IMR-90 (cell line): Measurements from ENCODE around the gene FGGY. TPM values are rescaled to one million over a fixed set of nuclear protein-coding genes. Genes with fewer than 3 reads are reported as not detected.

Experiments
- ATAC-seq: fragments of 200-7000 bp; cut with Tn5 transposase; 2 replicates; pipeline ENCODE4 v1.9.1; 2020; ENCODE audit warnings: low read depth, mild to moderate bottlenecking, moderate library complexity
- BruUV-seq: library from RNA; stranded (reverse); fragments of 400-500 nt; replicated peaks from 2 replicates; lab custom pipeline; 2021; lab: Mats Ljungman, UMichigan
- CTCF ChIA-PET: fragments of 300-600 bp; formaldehyde crosslinking; extraction: SDS; loops from one replicate; lab custom pipeline; 2021; ENCODE audit warnings: antibody characterized with exemption; lab: Yijun Ruan, JAX
- POLR2A ChIA-PET: fragments of 300-600 bp; sonication (Branson Sonifier 250); formaldehyde crosslinking; loops from one replicate; lab custom pipeline; 2022; ENCODE audit warnings: antibody characterized with exemption; ENCODE audit not compliant: unreplicated experiment; lab: Charles Lee
- DNase-seq: peaks from one replicate; pipeline ENCODE4 v3.0.0; 2013
- H2AFZ ChIP-seq: replicated peaks from 2 replicates; pipeline ENCODE3; 2013; ENCODE audit warnings: low read length, mild to moderate bottlenecking; ENCODE audit not compliant: poor library complexity
- H2AK5ac ChIP-seq: 2 replicates; pipeline ENCODE4 v1.6.1; 2013; ENCODE audit warnings: low read depth, low read length, inconsistent platforms
- H2AK9ac ChIP-seq: replicated peaks from 2 replicates; pipeline ENCODE3; 2013; ENCODE audit warnings: mild to moderate bottlenecking, low read depth, low read length, moderate library complexity; ENCODE audit not compliant: poor library complexity
- H2BK120ac ChIP-seq: 2 replicates; pipeline ENCODE4 v1.6.1; 2013; ENCODE audit warnings: low read depth, low read length, inconsistent platforms
- H2BK15ac ChIP-seq: 3 replicates; pipeline ENCODE4 v1.6.1; 2013; ENCODE audit warnings: low read depth, low read length, inconsistent platforms
- H2BK20ac ChIP-seq: 2 replicates; pipeline ENCODE4 v1.6.1; 2013; ENCODE audit warnings: low read depth, mild to moderate bottlenecking, inconsistent platforms, low read length, moderate library complexity
- H2BK5ac ChIP-seq: 2 replicates; pipeline ENCODE4 v1.6.1; 2013; ENCODE audit warnings: mild to moderate bottlenecking, low read depth, low read length, inconsistent platforms; ENCODE audit not compliant: poor library complexity, severe bottlenecking
- H3K14ac ChIP-seq: replicated peaks from 2 replicates; pipeline ENCODE4 v1.6.1; 2013; ENCODE audit warnings: low read depth, low read length, inconsistent platforms
- H3K18ac ChIP-seq: 2 replicates; pipeline ENCODE4 v1.6.1; 2013; ENCODE audit warnings: low read depth, low read length, control low read depth
- H3K23ac ChIP-seq: 2 replicates; pipeline ENCODE4 v1.6.1; 2013; ENCODE audit warnings: low read depth, low read length, inconsistent platforms
- H3K27ac ChIP-seq: 2 replicates; pipeline ENCODE4 v1.5.1; 2013; ENCODE audit warnings: mild to moderate bottlenecking, control low read depth, low read length; ENCODE audit not compliant: insufficient read depth
- H3K27me3 ChIP-seq: 2 replicates; pipeline ENCODE4 v1.6.1; 2013; ENCODE audit warnings: low read length; ENCODE audit not compliant: control insufficient read depth, insufficient read depth
- H3K36me3 ChIP-seq: 2 replicates; pipeline ENCODE4 v1.6.1; 2013; ENCODE audit warnings: low read length, mixed read lengths; ENCODE audit not compliant: control insufficient read depth, insufficient read depth
- H3K4ac ChIP-seq: 2 replicates; pipeline ENCODE4 v1.6.1; 2013; ENCODE audit warnings: low read depth, low read length, inconsistent platforms
- H3K4me1 ChIP-seq: 2 replicates; pipeline ENCODE4 v1.6.1; 2013; ENCODE audit warnings: low read length, mixed read lengths; ENCODE audit not compliant: control insufficient read depth, insufficient read depth
- H3K4me2 ChIP-seq: 2 replicates; pipeline ENCODE4 v1.6.1; 2013; ENCODE audit warnings: low read depth, mild to moderate bottlenecking, control low read depth, low read length, moderate library complexity
- H3K4me3 ChIP-seq: 2 replicates; pipeline ENCODE4 v1.5.1; 2013; ENCODE audit warnings: low read depth, mild to moderate bottlenecking, control low read depth, low read length, moderate library complexity; ENCODE audit not compliant: insufficient read depth
- H3K56ac ChIP-seq: 2 replicates; pipeline ENCODE4 v1.6.1; 2013; ENCODE audit warnings: low read length, inconsistent platforms; ENCODE audit not compliant: insufficient read depth; ENCODE audit errors: extremely low read depth
- H3K79me1 ChIP-seq, 2 experiments: 2 replicates each; pipeline ENCODE4 v1.6.1; 2013; ENCODE audit warnings: low read length in 2 of 2, inconsistent platforms in 1 of 2, low read depth in 1 of 2
- H3K9ac ChIP-seq: 2 replicates; pipeline ENCODE4 v1.6.1; 2013; ENCODE audit warnings: low read depth, low read length, control low read depth
- H3K9me1 ChIP-seq: 2 replicates; pipeline ENCODE4 v1.6.1; 2013; ENCODE audit warnings: low read length, inconsistent platforms; ENCODE audit not compliant: insufficient read depth
- H3K9me3 ChIP-seq: 2 replicates; pipeline ENCODE4 v1.6.1; 2013; ENCODE audit warnings: low read length; ENCODE audit not compliant: control insufficient read depth, insufficient read depth
- H4K20me1 ChIP-seq: 2 replicates; pipeline ENCODE4 v1.6.1; 2013; ENCODE audit warnings: low read length, inconsistent platforms; ENCODE audit not compliant: insufficient read depth
- H4K5ac ChIP-seq: 2 replicates; pipeline ENCODE4 v1.6.1; 2013; ENCODE audit warnings: mild to moderate bottlenecking, low read depth, low read length, control low read depth
- H4K8ac ChIP-seq, 2 experiments: 2 replicates each; pipeline ENCODE4 v1.6.1; 2013; ENCODE audit warnings: low read depth in 2 of 2, low read length in 2 of 2, control low read depth in 1 of 2, inconsistent platforms in 1 of 2
- H4K91ac ChIP-seq: 2 replicates; pipeline ENCODE4 v1.6.1; 2013; ENCODE audit warnings: low read depth, low read length, inconsistent platforms; ENCODE audit not compliant: insufficient read depth
- BHLHE40 ChIP-seq: fragments of 150-350 bp; IDR thresholded peaks from 2 replicates; pipeline ENCODE4 v1.6.1; 2016; ENCODE audit warnings: mild to moderate bottlenecking, low read depth, low read length
- CTCF ChIP-seq: conservative IDR thresholded peaks from 2 replicates; pipeline ENCODE4 v1.5.1; 2012; ENCODE audit warnings: mild to moderate bottlenecking, low read depth, low read length, improper control_type of control experiment
- FOS ChIP-seq: fragments of 150-350 bp; IDR thresholded peaks from 2 replicates; pipeline ENCODE4 v1.6.1; 2016; ENCODE audit warnings: low read depth, low read length
- MAFK ChIP-seq: IDR thresholded peaks from 2 replicates; pipeline ENCODE4 v1.6.1; 2012; ENCODE audit warnings: low read depth, low read length, improper control_type of control experiment
- MXI1 ChIP-seq: IDR thresholded peaks from 2 replicates; pipeline ENCODE4 v1.6.1; 2012; ENCODE audit warnings: low read depth, mild to moderate bottlenecking, low read length, moderate library complexity, borderline replicate concordance
- NFE2L2 ChIP-seq: fragments of 150-350 bp; IDR thresholded peaks from 2 replicates; pipeline ENCODE4 v1.6.1; 2016; ENCODE audit warnings: low read depth, mild to moderate bottlenecking, low read length
- RAD21 ChIP-seq: IDR thresholded peaks from 2 replicates; pipeline ENCODE4 v1.6.1; 2012; ENCODE audit warnings: low read length, improper control_type of control experiment
- RCOR1 ChIP-seq: IDR thresholded peaks from 2 replicates; pipeline ENCODE4 v1.6.1; 2012; ENCODE audit warnings: mild to moderate bottlenecking, low read length, improper control_type of control experiment; ENCODE audit not compliant: insufficient replicate concordance
- RFX5 ChIP-seq: IDR thresholded peaks from 2 replicates; pipeline ENCODE4 v1.8.0; 2012; ENCODE audit warnings: low read depth, mild to moderate bottlenecking, low read length, moderate library complexity
- SMC3 ChIP-seq: fragments of 150-350 bp; IDR thresholded peaks from 2 replicates; pipeline ENCODE4 v1.6.1; 2016; ENCODE audit warnings: low read depth, mild to moderate bottlenecking, antibody characterized with exemption, low read length, moderate library complexity
- USF2 ChIP-seq: fragments of 150-350 bp; IDR thresholded peaks from 2 replicates; pipeline ENCODE4 v1.6.1; 2017; ENCODE audit warnings: mild to moderate bottlenecking, antibody characterized with exemption, low read length, low read depth
- WGBS, 2 experiments: methylation state at CpG; one replicate each; pipeline versions ENCODE4 v1.1.5 to v1.1.7; 2013; ENCODE audit warnings: missing lambda C conversion rate in 2 of 2; ENCODE audit not compliant: insufficient read length in 1 of 2; ENCODE audit errors: extremely low coverage in 2 of 2; 5-methylcytosine and 5-hydroxymethylcytosine counted together
- dilution Hi-C: fragments of 300-500 bp; cut with HindIII; formaldehyde crosslinking; loops from one replicate; pipeline ENCODE4 v1.14.3; 2018; ENCODE audit warnings: low sequenced_read_pairs; ENCODE audit not compliant: unreplicated experiment
- in situ Hi-C: fragments of 300-500 bp; cut with MboI; formaldehyde crosslinking; loops from 3 replicates; pipeline ENCODE4 v1.14.3; 2019; ENCODE audit warnings: low sequenced_read_pairs, inconsistent platforms, mixed read lengths
- intact Hi-C: fragments of 100-400 bp; cut with micrococcal nuclease; formaldehyde crosslinking; loops from 2 replicates; pipeline ENCODE4 v1.10.0; 2022
- polyA plus RNA-seq, 3 experiments: library from polyadenylated mRNA; depleted of rRNA; stranded (reverse); fragments of >200 nt; gene quantifications; 2 replicates each; pipeline ENCODE4 v1.2.3, GENCODE V29; 2012; ENCODE audit warnings: low replicate concordance in 1 of 3
- total RNA-seq: library from RNA; depleted of rRNA; stranded (reverse); fragments of >200 nt; gene quantifications from 2 replicates; pipeline ENCODE4 v1.2.3, GENCODE V29; 2012

FGGY gene
- total and polyA plus RNA-seq, 2 of the 4 experiments (the other 2 are of a cell fraction): 5.6 to 14.0 TPM

- no peak for TF ChIP-seq RFX5
- TF ChIP-seq CTCF: no peak
- no peak for TF ChIP-seq MAFK
- TF ChIP-seq MXI1: no peak
- TF ChIP-seq BHLHE40: no peak
- no peak for TF ChIP-seq FOS
- TF ChIP-seq SMC3: no peak
- TF ChIP-seq NFE2L2: no peak
- TF ChIP-seq USF2: no peak
- no peak for TF ChIP-seq RAD21
- no peak for TF ChIP-seq RCOR1
- no peak for ATAC-seq
- 81% methylated on average over 3 of the region's 6 CpGs; no CpG with 5 or more reads in 1 of the 2 experiments for WGBS, 2 experiments
- H3K23ac ChIP-seq: no peak overlapping the region
- H3K18ac ChIP-seq: no peak overlapping the region
- no peak overlapping the region for H2BK20ac ChIP-seq
- H4K20me1 ChIP-seq: no peaks in the 10 kb centered on the region
- H3K27ac ChIP-seq: no peak overlapping the region
- no peak overlapping the region for H2BK120ac ChIP-seq
- H3K36me3 ChIP-seq: no peaks in the 10 kb centered on the region; the same call in 1 of the 2 replicates
- POLR2A ChIA-PET: no interaction called here
- no peak overlapping the region for H3K4me2 ChIP-seq
- H3K4me1 ChIP-seq: peaks cover 2% of the 10 kb centered on the region; the same call in 1 of the 2 replicates
- H2BK5ac ChIP-seq: no peak overlapping the region
- in situ Hi-C loops: no loop called here
- H3K27me3 ChIP-seq: no peaks in the 10 kb centered on the region
- H2BK15ac ChIP-seq: no peak overlapping the region
- no peak overlapping the region for H4K8ac ChIP-seq
- no peak overlapping the region for H4K5ac ChIP-seq
- H3K9me3 ChIP-seq: no peaks in the 10 kb centered on the region
- no peak overlapping the region for H3K4ac ChIP-seq
- no peak for DNase-seq
- H3K14ac ChIP-seq: no peak overlapping the region
- intact Hi-C loops: no loop called here
- no peak overlapping the region for H3K56ac ChIP-seq
- CTCF ChIA-PET: no interaction called here
- dilution Hi-C loops: no loop called here
- no peak overlapping the region for H2AFZ ChIP-seq
- H2AK9ac ChIP-seq: no peak overlapping the region
- H2AK5ac ChIP-seq: no peak overlapping the region
- no peak overlapping the region for H3K4me3 ChIP-seq
- H3K9ac ChIP-seq: no peak overlapping the region
- BruUV-seq: no TSS peak
- no peaks in the 10 kb centered on the region for H3K9me1 ChIP-seq
- no peaks in the 10 kb centered on the region for H3K79me1 ChIP-seq
- no peak overlapping the region for H4K91ac ChIP-seq
These were observed 367.3 kb downstream of the FGGY start for GRCh38 chr1:59664166-59664565.
